ENCODE measurements around the gene GRID1. TPM values are rescaled to one million over a fixed set of nuclear protein-coding genes. Genes with fewer than 3 reads are reported as not detected.
A peak's percentile ranks its signal among the peaks of the same experiment; 100 is the strongest.

GRID1 gene
- total RNA-seq, 1 experiment from 2014 or later: 0.31 TPM

- DNase-seq: no peak
- no peak overlapping the region for H3K4me3 ChIP-seq (ENCODE audit: insufficient read depth, low read depth, low read length)
- H3K36me3 ChIP-seq (replicated peaks; ENCODE audit: control insufficient read depth, insufficient read depth, low read length): no peaks in the 10 kb centered on the region
- H3K27me3 ChIP-seq (ENCODE audit: control insufficient read depth, insufficient read depth, low read length): no peaks in the 10 kb centered on the region
Observed at GRCh38 chr10:85792533-85792858, 574.1 kb downstream of the GRID1 start.

DNA sequence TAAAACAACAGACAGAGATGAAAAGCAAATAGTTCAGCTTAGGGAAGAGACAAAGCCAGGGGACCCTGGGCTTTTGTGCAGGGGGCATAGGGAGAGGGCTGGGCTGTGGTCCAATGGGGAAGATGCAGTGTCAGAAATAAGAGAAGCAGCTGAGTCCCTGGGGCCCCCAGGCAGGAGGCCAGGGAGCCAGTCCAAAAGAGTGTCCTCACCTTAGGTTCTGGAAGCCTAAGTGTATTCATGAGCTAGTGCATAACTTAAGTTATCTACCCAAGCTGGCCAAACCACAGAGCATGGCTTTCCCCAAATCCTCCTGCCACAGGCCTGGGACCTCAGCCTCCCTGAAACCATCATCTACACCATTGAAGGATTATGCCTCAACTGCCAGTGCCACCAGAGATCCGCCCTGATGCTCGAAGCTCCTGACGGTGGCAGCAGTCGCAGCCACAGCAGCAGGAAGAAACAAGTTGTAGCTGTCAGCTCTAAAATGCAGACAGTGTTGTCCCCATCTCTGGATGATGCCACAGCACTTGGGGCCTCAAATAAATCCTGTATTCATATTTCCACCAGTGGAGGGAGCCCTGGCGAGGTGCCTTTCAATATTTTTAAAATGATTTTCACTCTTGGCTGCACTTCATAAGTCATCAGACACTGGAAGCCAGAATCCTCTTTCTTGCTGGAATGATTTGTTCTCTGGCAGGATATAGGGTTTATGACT, 574.6 kb downstream of the GRID1 start:
- DNase-seq: no peak
- Histone ChIP-seq H3K27me3 (ENCODE audit: control insufficient read depth, insufficient read depth, low read length) (no peaks in the 10 kb centered on the region), H3K36me3 (replicated peaks; ENCODE audit: control insufficient read depth, insufficient read depth, low read length) (no peaks in the 10 kb centered on the region), H3K4me3 (ENCODE audit: insufficient read depth, low read depth, low read length) (no peak overlapping the region)

GRCh38 chr10:85789982-85790789, 576.4 kb downstream of the GRID1 start:
- no peaks in the 10 kb centered on the region for H3K27me3 ChIP-seq (ENCODE audit: control insufficient read depth, insufficient read depth, low read length)
- no peak for DNase-seq

GRCh38 chr10:85789125-85789524, 577.5 kb downstream of the GRID1 start:
- DNase-seq: no peak
- H3K4me3 ChIP-seq (ENCODE audit: insufficient read depth, low read depth, low read length): no peak overlapping the region
- H3K36me3 ChIP-seq (replicated peaks; ENCODE audit: control insufficient read depth, insufficient read depth, low read length): no peaks in the 10 kb centered on the region
- H3K27me3 ChIP-seq (ENCODE audit: control insufficient read depth, insufficient read depth, low read length): no peaks in the 10 kb centered on the region

More at GRCh38 chr10:85789982-85790789, 576.4 kb downstream of the GRID1 start:
- Histone ChIP-seq H3K36me3 (replicated peaks; ENCODE audit: control insufficient read depth, insufficient read depth, low read length) (no peaks in the 10 kb centered on the region), H3K4me3 (ENCODE audit: insufficient read depth, low read depth, low read length) (no peak overlapping the region)

DNA sequence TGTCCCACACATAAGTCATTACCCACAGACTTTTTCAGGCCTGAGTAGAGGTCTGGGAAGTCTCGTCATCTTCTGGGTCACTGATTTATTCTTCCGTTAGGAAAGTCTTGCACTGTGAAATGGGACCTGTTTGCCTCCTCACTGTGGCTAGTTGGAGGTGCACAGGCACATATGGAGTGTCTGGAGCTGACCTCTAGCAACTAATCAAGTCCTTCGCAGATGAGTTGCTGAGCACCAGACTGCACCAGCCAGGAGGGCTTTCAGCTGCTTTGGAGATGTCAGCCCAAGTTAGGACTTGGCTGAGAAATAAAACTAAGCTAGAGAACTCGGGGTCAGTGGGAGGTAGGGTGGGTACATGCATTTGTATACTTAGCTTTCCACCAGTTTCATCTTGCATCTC, 578.0 kb downstream of the GRID1 start:
- Histone ChIP-seq H3K36me3 (replicated peaks; ENCODE audit: control insufficient read depth, insufficient read depth, low read length) (no peaks in the 10 kb centered on the region), H3K4me3 (ENCODE audit: insufficient read depth, low read depth, low read length) (no peak overlapping the region), H3K27me3 (ENCODE audit: control insufficient read depth, insufficient read depth, low read length) (no peaks in the 10 kb centered on the region)
- no peak for DNase-seq

GRCh38 chr10:85787881-85788280, 578.7 kb downstream of the GRID1 start:
- Histone ChIP-seq H3K36me3 (replicated peaks; ENCODE audit: control insufficient read depth, insufficient read depth, low read length) (no peaks in the 10 kb centered on the region), H3K4me3 (ENCODE audit: insufficient read depth, low read depth, low read length) (no peak overlapping the region), H3K27me3 (ENCODE audit: control insufficient read depth, insufficient read depth, low read length) (no peaks in the 10 kb centered on the region)
- no peak for DNase-seq

GRCh38 chr10:85787393-85787792, 579.2 kb downstream of the GRID1 start:
- no peak for DNase-seq
- no peaks in the 10 kb centered on the region for H3K27me3 ChIP-seq (ENCODE audit: control insufficient read depth, insufficient read depth, low read length)
- no peak overlapping the region for H3K4me3 ChIP-seq (ENCODE audit: insufficient read depth, low read depth, low read length)
- H3K36me3 ChIP-seq (replicated peaks; ENCODE audit: control insufficient read depth, insufficient read depth, low read length): no peaks in the 10 kb centered on the region

- peak; percentile 54 for DNase-seq
- Histone ChIP-seq H3K36me3 (replicated peaks; ENCODE audit: control insufficient read depth, insufficient read depth, low read length) (no peaks in the 10 kb centered on the region), H3K4me3 (ENCODE audit: insufficient read depth, low read depth, low read length) (no peak overlapping the region), H3K27me3 (ENCODE audit: control insufficient read depth, insufficient read depth, low read length) (no peaks in the 10 kb centered on the region)
Observed at GRCh38 chr10:85786401-85786899, 580.1 kb downstream of the GRID1 start.

DNA sequence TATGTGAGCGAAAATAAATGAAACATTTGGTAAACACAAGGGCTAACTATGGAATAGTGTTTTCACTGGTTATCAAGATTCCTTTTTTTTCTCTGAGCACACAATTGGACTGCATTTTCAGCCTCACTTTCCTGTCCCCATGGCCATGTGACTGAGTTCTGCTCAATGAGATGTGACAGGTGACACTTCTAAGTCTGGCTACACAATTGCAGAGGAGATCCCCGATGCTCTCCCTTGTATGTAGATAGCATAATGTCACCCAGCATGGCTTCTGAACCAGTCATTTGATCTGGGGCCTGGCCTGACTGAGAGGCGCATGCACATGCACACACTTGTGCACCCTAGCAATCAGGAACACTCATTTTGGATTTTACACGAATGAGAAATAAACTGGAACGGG, 581.8 kb downstream of the GRID1 start:
- no peaks in the 10 kb centered on the region for H3K27me3 ChIP-seq (ENCODE audit: control insufficient read depth, insufficient read depth, low read length)
- DNase-seq: no peak
- H3K36me3 ChIP-seq (replicated peaks; ENCODE audit: control insufficient read depth, insufficient read depth, low read length): no peaks in the 10 kb centered on the region
- H3K4me3 ChIP-seq (ENCODE audit: insufficient read depth, low read depth, low read length): no peak overlapping the region

- no peaks in the 10 kb centered on the region for H3K27me3 ChIP-seq (ENCODE audit: control insufficient read depth, insufficient read depth, low read length)
- H3K36me3 ChIP-seq (replicated peaks; ENCODE audit: control insufficient read depth, insufficient read depth, low read length): no peaks in the 10 kb centered on the region
- H3K4me3 ChIP-seq (ENCODE audit: insufficient read depth, low read depth, low read length): no peak overlapping the region
- no peak for DNase-seq
Observed at GRCh38 chr10:85781404-85781803, 585.2 kb downstream of the GRID1 start.

- Histone ChIP-seq H3K27me3 (ENCODE audit: control insufficient read depth, insufficient read depth, low read length) (no peaks in the 10 kb centered on the region), H3K4me3 (ENCODE audit: insufficient read depth, low read depth, low read length) (no peak overlapping the region)
- no peak for DNase-seq
Observed at GRCh38 chr10:85778074-85778473, 588.5 kb downstream of the GRID1 start.

GRCh38 chr10:85767891-85768290, 598.7 kb downstream of the GRID1 start:
- Histone ChIP-seq H3K36me3 (replicated peaks; ENCODE audit: control insufficient read depth, insufficient read depth, low read length) (no peaks in the 10 kb centered on the region), H3K4me3 (ENCODE audit: insufficient read depth, low read depth, low read length) (no peak overlapping the region), H3K27me3 (ENCODE audit: control insufficient read depth, insufficient read depth, low read length) (no peaks in the 10 kb centered on the region)
- no peak for DNase-seq

More at GRCh38 chr10:85778074-85778473, 588.5 kb downstream of the GRID1 start:
- no peaks in the 10 kb centered on the region for H3K36me3 ChIP-seq (replicated peaks; ENCODE audit: control insufficient read depth, insufficient read depth, low read length)

DNA sequence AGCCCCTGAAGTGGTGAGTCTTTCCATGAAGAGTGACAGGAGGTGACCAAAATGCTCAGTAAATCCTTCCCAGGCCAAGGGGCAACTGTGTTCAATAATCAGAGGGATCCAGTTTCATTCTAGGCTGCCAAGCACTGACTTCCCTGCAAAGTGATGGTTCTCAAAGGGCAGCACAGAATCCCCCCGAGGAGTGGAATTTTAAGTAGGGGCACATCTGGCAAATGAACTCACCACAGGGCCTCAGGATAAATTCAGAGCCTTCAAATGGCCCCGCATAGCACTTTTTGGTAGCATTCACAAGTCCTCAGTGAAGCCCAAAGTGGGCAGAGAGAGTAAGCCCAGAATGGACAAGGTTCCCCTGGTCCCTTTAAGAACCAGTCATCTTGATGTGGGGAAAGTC, 602.5 kb downstream of the GRID1 start:
- Histone ChIP-seq H3K4me3 (ENCODE audit: insufficient read depth, low read depth, low read length) (no peak overlapping the region), H3K27me3 (ENCODE audit: control insufficient read depth, insufficient read depth, low read length) (no peaks in the 10 kb centered on the region), H3K36me3 (replicated peaks; ENCODE audit: control insufficient read depth, insufficient read depth, low read length) (no peaks in the 10 kb centered on the region)
- no peak for DNase-seq

GRCh38 chr10:85761906-85762445, 604.6 kb downstream of the GRID1 start:
- H3K36me3 ChIP-seq (replicated peaks; ENCODE audit: control insufficient read depth, insufficient read depth, low read length): no peaks in the 10 kb centered on the region
- DNase-seq: no peak

More at GRCh38 chr10:85761906-85762445, 604.6 kb downstream of the GRID1 start:
- H3K4me3 ChIP-seq (ENCODE audit: insufficient read depth, low read depth, low read length): no peak overlapping the region
- H3K27me3 ChIP-seq (ENCODE audit: control insufficient read depth, insufficient read depth, low read length): no peaks in the 10 kb centered on the region
